ENCODE measurements around the gene RCN2.

RCN2 gene

GRCh38 chr15:76994971-76995945 is 63.7 kb downstream of the RCN2 start, which contains the start of gene PSTPIP1:
Gene PSTPIP1, plus strand, starts transcription at chr15:76995126. Its CDS starts 448 bp downstream, at chr15:76995574.
- DNase-seq = no peak

- DNase-seq = no peak
Measured at GRCh38 chr15:76996076-76996525, 64.6 kb downstream of the RCN2 start.

GRCh38 chr15:76996526-76997401 is 65.2 kb downstream of the RCN2 start:
- no peak for DNase-seq

- no peak for DNase-seq
Measured at GRCh38 chr15:76998663-76999285, 67.2 kb downstream of the RCN2 start.

GRCh38 chr15:76999996-77000395 is 68.4 kb downstream of the RCN2 start:
- no peak for DNase-seq

- DNase-seq = no peak
Measured at GRCh38 chr15:77001351-77001750, 69.8 kb downstream of the RCN2 start.

- DNase-seq = no peak
Measured at GRCh38 chr15:77001966-77002365, 70.4 kb downstream of the RCN2 start.

GRCh38 chr15:77002436-77002835 is 70.9 kb downstream of the RCN2 start:
- DNase-seq = no peak

GRCh38 chr15:77002954-77003912 is 71.7 kb downstream of the RCN2 start:
- DNase-seq = no peak

Data from DMS 273 treated with DMSO at 0.1 percent for 48 hours (cell line).